ENCODE data around the gene FOXP4. TPM values are rescaled to one million over a fixed set of nuclear protein-coding genes. Genes with fewer than 3 reads are reported as not detected.

The FOXP4 gene
- total RNA-seq, 1 donor from 2014 or later, result 2.7 TPM

GRCh38 chr6:41576667-41577066 lies 30.5 kb downstream of the FOXP4 start:
- no peak for DNase-seq (ENCODE audit: low spot score)
- H3K9me3 ChIP-seq (ENCODE audit: low read depth), result no peaks in the 10 kb centered on the region
- H3K4me1 ChIP-seq, result peaks cover 83% of the 10 kb centered on the region
- Mint-ChIP-seq H3K4me1 (peaks cover 90% of the 10 kb centered on the region), H3K9me3 (no peaks in the 10 kb centered on the region), H3K27ac (peak overlapping the region; percentile 98), H3K27me3 (ENCODE audit: insufficient read depth, low read depth) (peaks cover 3% of the 10 kb centered on the region), H3K4me3 (peak overlapping the region; percentile 22), H3K36me3 (peaks cover 52% of the 10 kb centered on the region)
- H3K36me3 ChIP-seq, result no peaks in the 10 kb centered on the region
- H3K27ac ChIP-seq, result no peak overlapping the region
- TF ChIP-seq CTCF (IDR thresholded peaks at IDR 0.05) (no peak), EZH2 (IDR thresholded peaks at IDR 0.05) (no peak), EZH2phosphoT487 (IDR thresholded peaks at IDR 0.05) (no peak)
- H4K20me1 ChIP-seq (ENCODE audit: low read depth), result no peaks in the 10 kb centered on the region
- H3F3A ChIP-seq (ENCODE audit: low read depth), result peaks cover 41% of the 10 kb centered on the region
- peak overlapping the region; percentile 12 for H3K4me2 ChIP-seq
- H3K9ac ChIP-seq, result no peak overlapping the region
- no peak overlapping the region for H3K4me3 ChIP-seq
- H3K27me3 ChIP-seq, result no peaks in the 10 kb centered on the region
- H3K79me2 ChIP-seq (ENCODE audit: low read depth), result peaks cover 52% of the 10 kb centered on the region
- H2AFZ ChIP-seq (replicated peaks), result no peak overlapping the region

GRCh38 chr6:41577356-41578216 lies 31.4 kb downstream of the FOXP4 start:
- H3K4me1 Mint-ChIP-seq, result peaks cover 88% of the 10 kb centered on the region
- peaks cover 35% of the 10 kb centered on the region for H3F3A ChIP-seq (ENCODE audit: low read depth)
- DNase-seq (ENCODE audit: low spot score), result no peak
- H3K4me1 ChIP-seq, result peaks cover 73% of the 10 kb centered on the region
- peaks cover 5% of the 10 kb centered on the region for H3K27me3 Mint-ChIP-seq (ENCODE audit: insufficient read depth, low read depth)
- peaks cover 42% of the 10 kb centered on the region for H3K79me2 ChIP-seq (ENCODE audit: low read depth)
- peak overlapping the region; percentile 76 for H3K4me3 Mint-ChIP-seq
- H3K9me3 ChIP-seq (ENCODE audit: low read depth), result no peaks in the 10 kb centered on the region
- H3K9ac ChIP-seq, result no peak overlapping the region
- H3K27me3 ChIP-seq, result no peaks in the 10 kb centered on the region
- peak overlapping the region; percentile 98 for H3K27ac Mint-ChIP-seq
- TF ChIP-seq EZH2phosphoT487 (IDR thresholded peaks at IDR 0.05) (no peak), EZH2 (IDR thresholded peaks at IDR 0.05) (no peak), CTCF (IDR thresholded peaks at IDR 0.05) (no peak)
- peaks cover 48% of the 10 kb centered on the region for H3K36me3 Mint-ChIP-seq
- H3K9me3 Mint-ChIP-seq, result no peaks in the 10 kb centered on the region
- H4K20me1 ChIP-seq (ENCODE audit: low read depth), result no peaks in the 10 kb centered on the region
- H3K36me3 ChIP-seq, result no peaks in the 10 kb centered on the region
- peak overlapping the region; percentile 74 for H3K4me2 ChIP-seq
- peak overlapping the region; percentile 27 for H3K4me3 ChIP-seq
- peak overlapping the region; percentile 87 for H3K27ac ChIP-seq
- no peak overlapping the region for H2AFZ ChIP-seq (replicated peaks)

GRCh38 chr6:41578217-41579087 lies 32.3 kb downstream of the FOXP4 start:
- H3K4me1 Mint-ChIP-seq, result peaks cover 87% of the 10 kb centered on the region
- Histone ChIP-seq H3F3A (ENCODE audit: low read depth) (peaks cover 32% of the 10 kb centered on the region), H3K4me2 (peak overlapping the region; percentile 74), H4K20me1 (ENCODE audit: low read depth) (peaks cover under 1% of the 10 kb centered on the region), H3K9me3 (ENCODE audit: low read depth) (no peaks in the 10 kb centered on the region), H3K27ac (peak overlapping the region; percentile 87), H3K4me3 (peak overlapping the region; percentile 30), H3K9ac (no peak overlapping the region), H3K79me2 (ENCODE audit: low read depth) (peaks cover 34% of the 10 kb centered on the region), H3K36me3 (no peaks in the 10 kb centered on the region), H2AFZ (replicated peaks) (no peak overlapping the region), H3K27me3 (no peaks in the 10 kb centered on the region), H3K4me1 (peaks cover 65% of the 10 kb centered on the region)
- H3K9me3 Mint-ChIP-seq, result no peaks in the 10 kb centered on the region
- peaks cover 41% of the 10 kb centered on the region for H3K36me3 Mint-ChIP-seq
- H3K4me3 Mint-ChIP-seq, result peak overlapping the region; percentile 76
- DNase-seq (ENCODE audit: low spot score), result peak; percentile 91
- H3K27me3 Mint-ChIP-seq (ENCODE audit: insufficient read depth, low read depth), result peaks cover 5% of the 10 kb centered on the region
- H3K27ac Mint-ChIP-seq, result peak overlapping the region; percentile 98
- TF ChIP-seq EZH2 (IDR thresholded peaks at IDR 0.05) (no peak), CTCF (IDR thresholded peaks at IDR 0.05) (no peak), EZH2phosphoT487 (IDR thresholded peaks at IDR 0.05) (no peak)

Measured in neural progenitor cell (in vitro differentiated cells).